Skeletal muscle tissue (tissue), 4 donors: ENCODE data around the gene RBFA. TPM values are rescaled to one million over a fixed set of nuclear protein-coding genes. Genes with fewer than 3 reads are reported as not detected.
"Not testable (repeated sequence)": the region's sequence is repeated elsewhere in the genome, so short reads cannot be mapped to it uniquely, and the experiment has no call there.

Experiments
- H3K27ac ChIP-seq: one replicate; pipeline ENCODE4 v1.7.0; 2013; ENCODE audit warnings: mild to moderate bottlenecking, low read depth, low read length, inconsistent platforms
- H3K27me3 ChIP-seq, 3 donors: one replicate each; pipeline ENCODE4 v1.7.0; 2013; ENCODE audit warnings: low read length in 3 of 3; ENCODE audit not compliant: control insufficient read depth in 3 of 3, insufficient read depth in 3 of 3
- H3K36me3 ChIP-seq, 3 donors: one replicate each; pipeline ENCODE4 v1.7.0; 2013; ENCODE audit warnings: low read length in 3 of 3; ENCODE audit not compliant: control insufficient read depth in 3 of 3, insufficient read depth in 3 of 3
- H3K4me1 ChIP-seq, 3 donors: one replicate each; pipeline ENCODE4 v1.7.0; 2013; ENCODE audit warnings: low read length in 3 of 3, mild to moderate bottlenecking in 3 of 3; ENCODE audit not compliant: control insufficient read depth in 3 of 3, insufficient read depth in 3 of 3
- H3K4me3 ChIP-seq, 3 donors: one replicate each; pipeline ENCODE4 v1.7.0; 2013; ENCODE audit warnings: low read length in 3 of 3
- H3K9ac ChIP-seq, 3 donors: one replicate each; pipeline ENCODE4 v1.7.0; 2013; ENCODE audit warnings: low read length in 3 of 3, mild to moderate bottlenecking in 3 of 3, moderate library complexity in 2 of 3, low read depth in 1 of 3
- H3K9me3 ChIP-seq, 3 donors: one replicate each; pipeline ENCODE4 v1.7.0; 2013; ENCODE audit warnings: low read length in 3 of 3; ENCODE audit not compliant: control insufficient read depth in 3 of 3
- total RNA-seq: library from RNA; depleted of rRNA; stranded (reverse); fragments of >200 nt; gene quantifications from one replicate; pipeline ENCODE4 v1.2.3, GENCODE V29; 2014
- donor health status: Osteomylitis.

RBFA gene
- total RNA-seq, 1 donor from 2014 or later, result 30.8 TPM

DNA sequence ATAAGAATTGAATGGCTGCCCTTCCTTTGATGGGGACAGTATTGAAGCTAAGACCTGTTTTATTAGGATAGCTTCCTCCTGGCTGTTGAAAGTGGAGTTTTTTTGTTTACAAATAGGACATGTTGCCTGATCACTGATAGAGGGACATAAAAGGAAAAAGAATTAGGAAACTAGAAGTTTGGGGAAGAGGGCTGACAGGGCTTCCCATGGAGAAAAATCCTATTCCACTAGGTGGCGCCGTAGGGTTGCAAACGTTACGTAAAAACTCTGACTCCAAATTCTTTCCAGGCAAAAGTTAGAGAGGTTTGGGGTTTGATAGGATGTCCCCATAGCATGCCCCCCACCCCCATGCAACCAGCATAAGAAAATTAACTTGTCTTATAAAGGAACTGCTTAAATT lies 11.1 kb upstream of the RBFA start:
- H3K4me1 ChIP-seq, result no peaks in the 10 kb centered on the region
- H3K9me3 ChIP-seq, result peaks cover 37 to 62% (median 37%) of the 10 kb centered on the region in 3 donors
- H3K36me3 ChIP-seq, result no peaks in the 10 kb centered on the region
- H3K9ac ChIP-seq, result no peak overlapping the region
- no peaks in the 10 kb centered on the region for H3K27me3 ChIP-seq
- no peak overlapping the region for H3K4me3 ChIP-seq
- H3K27ac ChIP-seq, result no peak overlapping the region

DNA sequence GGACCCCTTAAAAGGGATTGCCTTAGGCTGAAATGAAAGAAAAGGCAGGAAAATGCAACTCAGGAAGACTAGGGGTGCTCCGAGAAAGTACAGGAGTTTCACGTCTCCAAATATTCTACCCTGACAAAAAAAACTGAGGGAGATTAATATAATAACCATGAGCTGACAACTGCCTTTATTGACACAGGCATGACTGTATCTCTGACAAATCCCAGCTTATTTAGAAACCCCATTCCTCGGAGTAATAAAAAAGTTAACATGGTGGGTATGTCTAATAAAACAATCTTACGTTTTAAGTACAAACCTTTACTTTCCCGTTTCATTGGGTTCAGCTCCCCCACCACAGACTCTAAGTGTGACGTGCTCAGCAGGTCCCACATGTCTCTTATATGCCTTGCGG lies 7.9 kb upstream of the RBFA start:
- H3K4me1 ChIP-seq, result no peaks in the 10 kb centered on the region
- H3K36me3 ChIP-seq, result no peaks in the 10 kb centered on the region
- H3K27me3 ChIP-seq, result no peaks in the 10 kb centered on the region
- no peak overlapping the region for H3K27ac ChIP-seq
- H3K9ac ChIP-seq, result no peak overlapping the region
- no peak overlapping the region for H3K4me3 ChIP-seq
- peaks cover 28 to 48% (median 33%) of the 10 kb centered on the region in 3 donors for H3K9me3 ChIP-seq

DNA sequence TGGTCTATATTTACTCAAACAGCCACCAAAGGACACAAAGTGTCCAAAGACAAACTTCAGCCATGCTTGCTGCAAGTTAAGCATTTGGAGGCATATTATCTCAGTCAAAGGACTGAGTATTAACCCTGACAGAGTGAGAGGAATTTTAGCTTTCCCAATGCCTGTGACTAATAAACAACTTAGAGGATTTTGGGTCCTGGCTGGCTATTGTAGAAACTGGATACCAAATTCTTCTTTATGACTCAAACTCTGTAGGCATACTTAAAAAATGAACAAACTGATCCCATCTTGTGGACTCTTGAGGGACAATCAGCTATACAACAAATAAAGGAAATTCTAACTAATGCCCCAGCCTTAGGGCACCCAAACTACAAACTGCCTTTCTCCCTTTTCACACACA lies 6.5 kb upstream of the RBFA start:
- H3K4me1 ChIP-seq, H3K4me3 ChIP-seq, H3K9ac ChIP-seq, H3K36me3 ChIP-seq, H3K27ac ChIP-seq, H3K27me3 ChIP-seq: not testable (repeated sequence)
- H3K9me3 ChIP-seq, result peaks cover 16 to 35% (median 23%) of the 10 kb centered on the region in 3 donors

DNA sequence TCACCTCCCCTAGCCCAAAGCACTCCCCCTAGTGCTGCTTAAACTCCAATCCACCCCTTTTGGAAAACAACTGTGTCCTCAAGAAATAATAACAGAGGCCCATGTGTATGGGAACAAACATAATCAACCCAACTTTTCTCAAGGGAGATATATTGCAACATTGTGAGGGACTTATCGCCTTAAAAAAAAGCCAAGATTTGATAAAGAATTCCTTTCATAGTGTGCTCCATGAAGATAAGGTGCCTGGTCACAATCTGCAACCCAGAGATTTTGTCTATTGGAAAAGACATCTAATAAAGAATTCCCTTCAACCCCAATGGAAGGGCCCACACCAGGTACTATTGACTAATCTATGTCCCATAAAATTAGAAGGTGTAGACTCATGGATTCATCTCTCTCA lies 4.5 kb upstream of the RBFA start:
- H3K27ac ChIP-seq, result no peak overlapping the region
- H3K4me3 ChIP-seq, result no peak overlapping the region
- H3K36me3 ChIP-seq, result no peaks in the 10 kb centered on the region
- H3K27me3 ChIP-seq, result no peaks in the 10 kb centered on the region
- no peak overlapping the region for H3K9ac ChIP-seq
- H3K4me1 ChIP-seq, result peaks cover 0 to 7% (median 4%) of the 10 kb centered on the region in 3 donors
- peaks cover 4 to 16% (median 6%) of the 10 kb centered on the region in 3 donors for H3K9me3 ChIP-seq

DNA sequence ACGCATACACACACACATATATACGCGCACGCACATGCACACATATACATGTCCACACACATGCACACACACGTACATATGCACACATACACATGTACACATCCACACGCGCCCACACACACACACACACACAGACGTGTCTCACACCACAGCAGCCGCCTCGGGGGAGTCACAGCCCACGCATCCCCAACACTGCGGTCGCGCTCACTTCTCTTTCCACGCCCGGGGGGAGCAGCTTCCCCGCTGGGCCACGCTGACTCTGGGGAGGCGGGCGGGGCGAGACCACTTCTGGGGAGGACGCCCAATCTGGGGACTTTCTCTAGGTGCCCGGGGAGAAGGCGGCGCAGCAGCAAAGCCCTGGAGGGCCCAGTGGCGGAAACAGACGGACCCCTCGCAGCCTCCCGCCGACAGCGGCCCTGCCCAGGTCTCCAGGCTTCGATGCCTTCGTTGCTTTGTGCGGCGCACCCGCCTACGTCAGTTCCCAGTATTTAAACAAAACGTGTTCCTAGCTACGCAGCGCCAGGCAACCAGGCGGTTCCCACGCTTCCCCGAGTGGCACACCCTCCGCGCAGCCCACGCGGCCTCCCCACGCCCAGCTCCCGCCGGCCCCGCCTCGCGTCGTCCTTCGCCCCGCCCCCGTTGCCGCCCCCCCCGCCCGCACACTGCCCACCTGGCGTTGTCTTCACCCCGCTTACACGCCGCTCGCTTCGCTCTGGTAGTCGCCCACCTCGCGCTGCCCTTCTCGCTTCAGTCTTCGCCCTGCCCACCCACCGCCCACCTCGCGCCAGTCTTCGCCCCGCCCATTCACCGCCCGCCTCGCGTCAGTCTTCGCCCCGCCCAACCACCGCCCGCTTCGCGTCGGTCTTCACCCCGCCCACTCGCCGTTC lies 810 bp upstream of the RBFA start:
- peak overlapping the region; percentile 79 for H3K27ac ChIP-seq
- H3K27me3 ChIP-seq, result no peaks in the 10 kb centered on the region
- H3K36me3 ChIP-seq, result peaks cover 3 to 12% (median 11%) of the 10 kb centered on the region in 3 donors
- peak overlapping the region; percentile 73 to 80 (median 77) for H3K9ac ChIP-seq
- H3K9me3 ChIP-seq, result no peaks in the 10 kb centered on the region
- peaks cover 11 to 20% (median 12%) of the 10 kb centered on the region in 3 donors for H3K4me1 ChIP-seq
- peak overlapping the region; percentile 80 to 87 (median 83) for H3K4me3 ChIP-seq

DNA sequence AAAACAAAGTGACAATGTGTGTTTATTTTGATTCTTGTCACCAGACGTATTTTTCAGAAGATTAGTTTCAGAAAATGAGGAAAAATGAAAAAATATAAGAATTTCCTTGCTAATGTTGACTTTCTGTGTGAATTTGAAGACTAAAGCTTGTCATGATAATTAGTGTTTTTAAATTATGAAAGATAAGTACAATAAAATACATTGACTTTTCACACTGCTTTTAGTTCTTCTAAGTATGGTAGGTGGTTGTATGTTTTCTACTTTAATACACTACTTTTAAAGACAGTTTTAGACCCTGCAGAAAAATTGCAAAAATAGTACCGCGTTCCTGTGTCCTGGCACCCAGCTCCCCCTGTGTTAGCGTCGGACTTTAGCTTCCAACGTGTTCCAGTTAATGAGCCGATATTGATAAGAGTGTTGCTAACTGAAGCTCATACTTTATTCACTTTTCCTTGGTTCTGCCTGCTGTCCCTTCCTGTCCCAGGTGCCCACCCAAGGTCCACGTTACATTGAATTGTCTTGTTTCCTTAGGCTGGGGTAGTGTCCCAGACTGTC lies 695 bp downstream of the RBFA start:
- Histone ChIP-seq H3K36me3 (peaks cover 6 to 17% (median 16%) of the 10 kb centered on the region in 3 donors), H3K27me3 (no peaks in the 10 kb centered on the region), H3K9me3 (no peaks in the 10 kb centered on the region), H3K27ac (peak overlapping the region; percentile 79), H3K9ac (peak overlapping the region; percentile 66 to 91 (median 75)), H3K4me1 (peaks cover 11 to 20% (median 12%) of the 10 kb centered on the region in 3 donors), H3K4me3 (peak overlapping the region; percentile 74 to 94 (median 92))

DNA sequence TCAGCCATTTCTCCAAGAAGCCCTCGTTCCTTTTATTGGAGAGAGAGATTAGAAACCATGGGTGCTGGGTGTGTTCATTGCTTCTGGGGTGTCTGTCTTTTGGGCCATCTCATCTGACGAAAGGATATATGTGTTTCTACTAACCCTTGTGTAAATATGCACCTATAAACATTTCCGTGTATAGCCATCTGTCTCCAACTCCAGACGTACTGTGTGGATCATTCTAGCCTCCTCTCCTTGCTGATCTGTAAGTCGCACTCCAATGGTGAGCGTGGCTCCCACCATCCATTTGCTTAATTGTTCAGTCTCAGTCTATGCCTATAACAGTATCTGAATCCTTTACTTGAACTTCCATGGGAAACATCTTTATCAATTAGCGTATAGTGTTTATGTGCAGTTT lies 1.8 kb downstream of the RBFA start:
- Histone ChIP-seq H3K27ac (no peak overlapping the region), H3K9me3 (no peaks in the 10 kb centered on the region), H3K4me3 (no peak overlapping the region), H3K9ac (no peak overlapping the region), H3K36me3 (peaks cover 8 to 17% (median 16%) of the 10 kb centered on the region in 3 donors), H3K27me3 (no peaks in the 10 kb centered on the region), H3K4me1 (peaks cover 11 to 20% (median 12%) of the 10 kb centered on the region in 3 donors)

DNA sequence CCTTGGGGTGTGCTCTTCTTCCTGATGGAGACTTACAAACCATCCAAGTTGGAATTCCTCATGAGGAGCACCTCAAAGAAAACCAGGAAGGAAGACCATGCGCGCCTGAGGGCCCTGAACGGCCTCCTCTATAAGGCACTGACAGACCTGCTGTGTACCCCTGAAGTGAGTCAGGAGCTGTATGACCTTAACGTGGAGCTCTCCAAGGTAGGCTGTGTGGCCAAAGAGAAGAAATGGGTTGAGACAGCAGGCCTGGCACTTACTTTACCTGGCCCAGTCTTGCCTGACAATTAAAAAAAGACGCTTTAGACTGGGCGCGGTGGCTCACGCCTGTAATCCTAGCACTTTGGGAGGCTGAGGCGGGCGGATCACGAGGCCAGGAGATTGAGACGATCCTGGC lies 3.1 kb downstream of the RBFA start:
- no peak overlapping the region for H3K27ac ChIP-seq
- no peaks in the 10 kb centered on the region for H3K27me3 ChIP-seq
- no peaks in the 10 kb centered on the region for H3K9me3 ChIP-seq
- H3K4me3 ChIP-seq, result no peak overlapping the region
- no peak overlapping the region for H3K9ac ChIP-seq
- peaks cover 8 to 17% (median 16%) of the 10 kb centered on the region in 3 donors for H3K36me3 ChIP-seq
- H3K4me1 ChIP-seq, result peaks cover 11 to 20% (median 12%) of the 10 kb centered on the region in 3 donors

DNA sequence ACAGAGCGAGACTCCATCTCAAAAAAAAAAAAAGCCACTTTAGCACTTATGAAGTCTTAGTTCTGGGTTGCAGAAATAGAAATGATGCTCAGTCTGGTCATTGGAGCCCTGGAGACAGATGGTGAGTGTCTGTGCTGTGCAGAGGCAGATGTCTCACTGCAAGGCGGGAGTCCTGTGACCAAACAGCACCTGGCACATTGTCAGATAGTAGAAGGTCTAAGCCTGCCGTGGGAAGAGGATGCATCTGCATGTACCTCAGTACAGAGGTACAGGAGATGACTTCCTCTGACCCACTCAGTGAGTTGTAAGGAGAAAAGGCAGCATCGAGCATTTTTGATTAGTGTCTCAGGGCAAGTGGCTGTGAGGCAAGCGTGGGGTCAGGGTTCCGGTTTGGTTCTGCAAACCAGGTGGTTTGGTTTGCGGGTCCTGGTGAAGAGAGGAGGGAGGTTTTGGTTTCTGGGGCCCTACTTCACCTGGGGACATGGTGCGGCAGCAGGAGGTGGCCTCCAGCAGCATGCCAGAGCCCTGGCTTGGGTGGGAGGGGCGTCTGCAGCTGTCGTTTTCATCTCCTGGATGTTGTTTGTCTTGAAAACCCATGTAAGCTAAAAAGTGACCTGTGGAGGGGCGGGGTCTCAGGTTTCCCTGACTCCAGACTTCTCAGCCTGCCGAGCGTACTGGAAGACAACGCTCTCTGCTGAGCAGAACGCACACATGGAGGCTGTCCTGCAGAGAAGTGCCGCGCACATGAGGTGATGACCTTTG lies 3.8 kb downstream of the RBFA start:
- Histone ChIP-seq H3K9ac (no peak overlapping the region), H3K36me3 (peaks cover 11 to 17% (median 16%) of the 10 kb centered on the region in 3 donors), H3K4me1 (peaks cover 11 to 17% (median 12%) of the 10 kb centered on the region in 3 donors), H3K4me3 (no peak overlapping the region), H3K9me3 (no peaks in the 10 kb centered on the region), H3K27ac (no peak overlapping the region), H3K27me3 (no peaks in the 10 kb centered on the region)
